ENCODE data around the gene CRYGN. TPM values are rescaled to one million over a fixed set of nuclear protein-coding genes. Genes with fewer than 3 reads are reported as not detected.

CRYGN gene
- total RNA-seq, 1 donor from 2014 or later: 2.5 TPM

GRCh38 chr7:151389768-151390597 lies 50.0 kb downstream of the CRYGN start:
- H3K4me1 Mint-ChIP-seq (ENCODE audit: low read depth): no peaks in the 10 kb centered on the region
- H3K36me3 Mint-ChIP-seq (ENCODE audit: insufficient read depth): peaks cover 6% of the 10 kb centered on the region
- no peak overlapping the region for H3K27ac Mint-ChIP-seq
- H3K27me3 Mint-ChIP-seq: no peaks in the 10 kb centered on the region
- no peaks in the 10 kb centered on the region for H3K9me3 Mint-ChIP-seq (ENCODE audit: low read depth)
- no peak for DNase-seq (ENCODE audit: low spot score, unreplicated experiment)
- no peak overlapping the region for H3K4me3 Mint-ChIP-seq (ENCODE audit: low read depth)
- no peak for TF ChIP-seq CTCF (IDR thresholded peaks at IDR 0.05; ENCODE audit: unreplicated experiment)

- TF ChIP-seq CTCF (IDR thresholded peaks at IDR 0.05; ENCODE audit: unreplicated experiment): no peak
- Mint-ChIP-seq H3K36me3 (ENCODE audit: insufficient read depth) (peaks cover 12% of the 10 kb centered on the region), H3K27ac (no peak overlapping the region), H3K27me3 (peaks cover 6% of the 10 kb centered on the region), H3K4me1 (ENCODE audit: low read depth) (no peaks in the 10 kb centered on the region), H3K4me3 (ENCODE audit: low read depth) (no peak overlapping the region), H3K9me3 (ENCODE audit: low read depth) (no peaks in the 10 kb centered on the region)
- DNase-seq (ENCODE audit: low spot score, unreplicated experiment): no peak
Observed at GRCh38 chr7:151389096-151389767, 50.7 kb downstream of the CRYGN start.

- Mint-ChIP-seq H3K9me3 (ENCODE audit: low read depth) (no peaks in the 10 kb centered on the region), H3K4me1 (ENCODE audit: low read depth) (no peaks in the 10 kb centered on the region), H3K27ac (no peak overlapping the region), H3K36me3 (ENCODE audit: insufficient read depth) (peaks cover 20% of the 10 kb centered on the region), H3K27me3 (peaks cover 14% of the 10 kb centered on the region), H3K4me3 (ENCODE audit: low read depth) (no peak overlapping the region)
- no peak for TF ChIP-seq CTCF (IDR thresholded peaks at IDR 0.05; ENCODE audit: unreplicated experiment)
- DNase-seq (ENCODE audit: low spot score, unreplicated experiment): no peak
Observed at GRCh38 chr7:151388430-151388829, 51.5 kb downstream of the CRYGN start.

- peaks cover 15% of the 10 kb centered on the region for H3K27me3 Mint-ChIP-seq
- H3K36me3 Mint-ChIP-seq (ENCODE audit: insufficient read depth): peaks cover 21% of the 10 kb centered on the region
- H3K27ac Mint-ChIP-seq: no peak overlapping the region
- H3K9me3 Mint-ChIP-seq (ENCODE audit: low read depth): no peaks in the 10 kb centered on the region
- H3K4me1 Mint-ChIP-seq (ENCODE audit: low read depth): no peaks in the 10 kb centered on the region
- DNase-seq (ENCODE audit: low spot score, unreplicated experiment): no peak
- no peak overlapping the region for H3K4me3 Mint-ChIP-seq (ENCODE audit: low read depth)
- no peak for TF ChIP-seq CTCF (IDR thresholded peaks at IDR 0.05; ENCODE audit: unreplicated experiment)
Observed at GRCh38 chr7:151388007-151388297, 52.0 kb downstream of the CRYGN start.

- Mint-ChIP-seq H3K27me3 (peaks cover 19% of the 10 kb centered on the region), H3K36me3 (ENCODE audit: insufficient read depth) (peaks cover 23% of the 10 kb centered on the region), H3K4me3 (ENCODE audit: low read depth) (no peak overlapping the region), H3K4me1 (ENCODE audit: low read depth) (peaks cover under 1% of the 10 kb centered on the region), H3K9me3 (ENCODE audit: low read depth) (no peaks in the 10 kb centered on the region), H3K27ac (no peak overlapping the region)
- no peak for DNase-seq (ENCODE audit: low spot score, unreplicated experiment)
- no peak for TF ChIP-seq CTCF (IDR thresholded peaks at IDR 0.05; ENCODE audit: unreplicated experiment)
Observed at GRCh38 chr7:151387161-151388006, 52.6 kb downstream of the CRYGN start.
